ENCODE measurements around the gene ANKRD18B. TPM values are rescaled to one million over a fixed set of nuclear protein-coding genes. Genes with fewer than 3 reads are reported as not detected.

ANKRD18B gene
- total and polyA plus RNA-seq, 9 of the 15 experiments (the other 6 are each of a cell fraction or from before 2014, with no cell fraction given): 0.43 to 12.6 (median 1.8) TPM

- TF ChIP-seq CLOCK (CRISPR knock-in tag; IDR thresholded peaks at IDR 0.05; ENCODE audit: borderline replicate concordance) (no peak), ZNF436 (CRISPR knock-in tag; IDR thresholded peaks at IDR 0.05) (no peak), ZBTB34 (CRISPR knock-in tag; IDR thresholded peaks at IDR 0.05) (no peak), SMARCC2 (IDR thresholded peaks at IDR 0.05; ENCODE audit: low read depth) (no peak), MEIS2 (IDR thresholded peaks at IDR 0.05; ENCODE audit: partially characterized antibody) (peak; percentile 2), GTF2A2 (tag; IDR thresholded peaks at IDR 0.05) (peak; percentile 51; the same call in 1 of the 2 replicates), MBD1 (CRISPR knock-in tag; IDR thresholded peaks at IDR 0.05) (no peak), MLX (CRISPR knock-in tag; conservative IDR thresholded peaks at IDR 0.05) (no peak), ZSCAN29 (IDR thresholded peaks at IDR 0.05) (no peak), SIN3A (IDR thresholded peaks at IDR 0.05; ENCODE audit: borderline replicate concordance in 2 of 2, control insufficient read depth in 1 of 2, low read depth in 2 of 2, low read length in 2 of 2) (no peak; a peak in 1 of 4 replicates), SMAD1 (IDR thresholded peaks at IDR 0.05; ENCODE audit: low read depth, low read length, partially characterized antibody) (no peak), PHF20 (IDR thresholded peaks at IDR 0.05; ENCODE audit: partially characterized antibody) (peak; percentile 87), MEF2D (tag; conservative IDR thresholded peaks at IDR 0.05; ENCODE audit: low read depth) (no peak), LARP7 (IDR thresholded peaks at IDR 0.05) (no peak), NR4A1 (CRISPR knock-in tag; IDR thresholded peaks at IDR 0.05) (no peak), NR4A1 (tag; IDR thresholded peaks at IDR 0.05) (0 out of 2 replicates have a peak, but pooled peaks have one; percentile 28), HDAC1 (IDR thresholded peaks at IDR 0.05) (no peak), KDM4B (IDR thresholded peaks at IDR 0.05; ENCODE audit: borderline replicate concordance in 2 of 2, low read depth in 1 of 2) (no peak), ZNF197 (CRISPR knock-in tag; IDR thresholded peaks at IDR 0.05; ENCODE audit: low read depth) (no peak)
These were observed 13.5 kb upstream of the ANKRD18B start (continued) for GRCh38 chr9:33510262-33511183.
